Ammon's horn (tissue), 1 donor: ENCODE results near the gene SLC25A11.
A peak's percentile ranks its signal among the peaks of the same experiment; 100 is the strongest.

Experiments
- DNase-seq: peaks from one replicate; pipeline ENCODE4 v3.0.0-alpha.2; 2016; ENCODE audit warnings: low spot score

The SLC25A11 gene

GRCh38 chr17:4966844-4967538, 27.1 kb upstream of the SLC25A11 start:
- DNase-seq: peak; percentile 100

- no peak for DNase-seq
Observed at GRCh38 chr17:4965311-4965986, 25.6 kb upstream of the SLC25A11 start.

- no peak for DNase-seq
Observed at GRCh38 chr17:4960279-4960922, 20.6 kb upstream of the SLC25A11 start.

GRCh38 chr17:4959261-4959965, 19.6 kb upstream of the SLC25A11 start:
- no peak for DNase-seq

- DNase-seq: no peak
Observed at GRCh38 chr17:4958102-4958501, 18.3 kb upstream of the SLC25A11 start.

GRCh38 chr17:4956493-4957061, 16.7 kb upstream of the SLC25A11 start:
- no peak for DNase-seq

GRCh38 chr17:4955091-4955490, 15.2 kb upstream of the SLC25A11 start:
- no peak for DNase-seq

GRCh38 chr17:4953451-4953961, 13.7 kb upstream of the SLC25A11 start:
- DNase-seq: no peak

GRCh38 chr17:4951486-4951885, 11.6 kb upstream of the SLC25A11 start:
- no peak for DNase-seq

- no peak for DNase-seq
Observed at GRCh38 chr17:4950746-4951204, 10.9 kb upstream of the SLC25A11 start, which contains the start of gene ENO3. Gene ENO3 (plus strand): TSS chr17:4951119. CDS start chr17:4951830, 711 bp downstream.

- no peak for DNase-seq
Observed at GRCh38 chr17:4950075-4950745, 10.4 kb upstream of the SLC25A11 start.

GRCh38 chr17:4949321-4950074, 9.7 kb upstream of the SLC25A11 start:
- no peak for DNase-seq

- peak; percentile 82 for DNase-seq
Observed at GRCh38 chr17:4948931-4949320, 9.1 kb upstream of the SLC25A11 start.

- DNase-seq: peak; percentile 91
Observed at GRCh38 chr17:4948166-4948930, 8.5 kb upstream of the SLC25A11 start, which contains the start of gene PFN1. Gene PFN1 (minus strand): TSS chr17:4948530. CDS start chr17:4948394, 136 bp downstream.

GRCh38 chr17:4947411-4948165, 7.7 kb upstream of the SLC25A11 start:
- DNase-seq: no peak

- DNase-seq: no peak
Observed at GRCh38 chr17:4947010-4947410, 7.2 kb upstream of the SLC25A11 start.

GRCh38 chr17:4946312-4946976, 6.6 kb upstream of the SLC25A11 start:
- no peak for DNase-seq

GRCh38 chr17:4945944-4946280, 6.1 kb upstream of the SLC25A11 start:
- DNase-seq: no peak
